Hippocampal formation (tissue), 2 donors: ENCODE data around the gene SKIC2.
"Not testable (repeated sequence)": the region's sequence is repeated elsewhere in the genome, so short reads cannot be mapped to it uniquely, and the experiment has no call there.

Experiments used
- DNase-seq, 2 donors: peaks; one replicate each; lab custom pipeline; 2025; lab: John Stamatoyannopoulos, UW

SKIC2 gene

GRCh38 chr6:31958741-31959739, at the start of gene SKIC2, which contains the start of gene NELFE:
Gene SKIC2, plus strand, starts transcription at chr6:31959175. Its CDS starts 18 bp downstream, at chr6:31959193.
Gene NELFE, minus strand, starts transcription at chr6:31958971. Its CDS starts 525 bp downstream, at chr6:31958446.
- peak; percentile 98 for DNase-seq

- not testable (repeated sequence) for DNase-seq
Observed at GRCh38 chr6:31909298-31909697, 49.7 kb upstream of the SKIC2 start.

- no peak for DNase-seq
Observed at GRCh38 chr6:31911826-31912585, 47.0 kb upstream of the SKIC2 start.

GRCh38 chr6:31915351-31915750, 43.6 kb upstream of the SKIC2 start:
- DNase-seq, result no peak

- DNase-seq, result no peak
Observed at GRCh38 chr6:31915756-31916155, 43.2 kb upstream of the SKIC2 start.

- DNase-seq, result no peak
Observed at GRCh38 chr6:31918069-31918720, 40.8 kb upstream of the SKIC2 start.

GRCh38 chr6:31919624-31920303, 39.2 kb upstream of the SKIC2 start:
- DNase-seq, result no peak

- no peak for DNase-seq
Observed at GRCh38 chr6:31920811-31921210, 38.2 kb upstream of the SKIC2 start.

GRCh38 chr6:31922942-31923341, 36.0 kb upstream of the SKIC2 start:
- DNase-seq, result no peak

- no peak for DNase-seq
Observed at GRCh38 chr6:31927242-31927862, 31.6 kb upstream of the SKIC2 start, which contains the start of gene C2. Gene C2, plus strand, starts transcription at chr6:31927717. Its CDS starts 36 bp downstream, at chr6:31927753.

GRCh38 chr6:31927863-31928671, 30.9 kb upstream of the SKIC2 start:
- no peak for DNase-seq

GRCh38 chr6:31928672-31928939, 30.4 kb upstream of the SKIC2 start:
- DNase-seq, result no peak

- DNase-seq, result no peak
Observed at GRCh38 chr6:31930962-31931361, 28.0 kb upstream of the SKIC2 start.

- DNase-seq, result not testable (repeated sequence)
Observed at GRCh38 chr6:31932137-31932536, 26.8 kb upstream of the SKIC2 start.

- no peak for DNase-seq
Observed at GRCh38 chr6:31933537-31933936, 25.4 kb upstream of the SKIC2 start.

- DNase-seq, result no peak
Observed at GRCh38 chr6:31935021-31935420, 24.0 kb upstream of the SKIC2 start.

- no peak for DNase-seq
Observed at GRCh38 chr6:31935823-31936222, 23.2 kb upstream of the SKIC2 start.

GRCh38 chr6:31940256-31940664, 18.7 kb upstream of the SKIC2 start:
- DNase-seq, result no peak

GRCh38 chr6:31943742-31944141, 15.2 kb upstream of the SKIC2 start:
- DNase-seq, result no peak

- DNase-seq, result no peak
Observed at GRCh38 chr6:31945154-31945506, 13.8 kb upstream of the SKIC2 start.
